ENCODE data around the gene TLX1.

DNA sequence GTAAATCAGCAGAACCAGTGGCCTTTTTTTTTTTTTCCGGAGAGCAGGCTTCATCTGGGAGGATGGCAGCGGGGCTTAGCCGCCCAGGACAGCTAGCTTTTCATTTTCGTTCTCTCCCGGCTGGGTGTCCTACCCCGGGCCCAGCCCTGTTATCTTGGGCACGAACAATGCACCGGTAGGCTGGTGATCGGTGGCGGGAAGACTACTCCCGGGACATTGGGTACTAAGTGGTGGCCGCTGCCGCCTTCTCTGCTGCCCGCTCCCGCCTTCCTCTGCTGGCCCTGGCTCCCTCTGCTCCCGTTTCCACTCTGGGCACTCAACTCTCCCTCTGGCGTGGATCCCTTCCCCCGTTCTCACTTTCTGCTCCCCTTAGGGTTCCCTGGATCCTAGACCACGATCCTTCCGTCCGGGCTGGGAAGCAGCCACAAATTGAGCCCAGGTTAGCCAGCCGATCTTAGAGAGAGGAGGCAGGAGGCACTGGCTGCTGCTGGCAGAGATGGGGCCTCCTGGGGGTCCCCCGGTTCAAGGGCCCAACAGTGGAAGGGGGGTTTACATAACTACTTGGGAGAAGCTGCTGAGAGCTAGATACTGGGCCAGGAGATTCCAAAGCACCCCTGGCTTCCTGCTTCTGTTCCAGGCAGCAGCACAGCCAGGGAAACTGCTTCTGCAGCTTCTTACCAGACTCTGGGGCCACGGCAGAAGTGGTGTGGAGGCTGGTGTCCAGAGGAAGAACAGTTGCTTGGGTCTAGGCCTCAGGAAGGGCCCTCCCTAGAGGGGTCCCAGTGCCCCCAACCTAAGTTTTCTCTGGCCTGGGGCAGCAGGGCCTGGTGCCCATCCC lies 1.8 kb downstream of the TLX1 start:
- TF ChIP-seq EZH2 (IDR thresholded peaks at IDR 0.05) (no peak), POLR2AphosphoS5 (IDR thresholded peaks at IDR 0.05; ENCODE audit: borderline replicate concordance, low read depth, low read length) (no peak), FOXP2 (optimal IDR thresholded peaks at IDR 0.05; ENCODE audit: control extremely low read depth, extremely low read length, insufficient read depth) (no peak)
